ENCODE measurements around the gene NOTUM.
A peak's percentile ranks its signal among the peaks of the same experiment; 100 is the strongest.

Gene NOTUM

GRCh38 chr17:82006468-82007227 lies 45.7 kb upstream of the NOTUM start:
- no peak for TF ChIP-seq CTCF (IDR thresholded peaks at IDR 0.05; ENCODE audit: control insufficient read depth, insufficient read depth, low read depth, low read length, missing control alignments)
- H3K4me3 ChIP-seq (ENCODE audit: control insufficient read depth, low read depth, low read length), result no peak overlapping the region
- DNase-seq (ENCODE audit: low read depth), result no peak

GRCh38 chr17:82005701-82006348 lies 44.8 kb upstream of the NOTUM start:
- H3K4me3 ChIP-seq (ENCODE audit: control insufficient read depth, low read depth, low read length), result no peak overlapping the region
- no peak for DNase-seq (ENCODE audit: low read depth)
- no peak for TF ChIP-seq CTCF (IDR thresholded peaks at IDR 0.05; ENCODE audit: control insufficient read depth, insufficient read depth, low read depth, low read length, missing control alignments)

GRCh38 chr17:82004517-82005455 lies 43.8 kb upstream of the NOTUM start:
- TF ChIP-seq CTCF (IDR thresholded peaks at IDR 0.05; ENCODE audit: control insufficient read depth, insufficient read depth, low read depth, low read length, missing control alignments), result no peak
- DNase-seq (ENCODE audit: low read depth), result no peak
- H3K4me3 ChIP-seq (ENCODE audit: control insufficient read depth, low read depth, low read length), result no peak overlapping the region

GRCh38 chr17:82003411-82004381 lies 42.7 kb upstream of the NOTUM start:
- peak; percentile 76 for DNase-seq (ENCODE audit: low read depth)
- H3K4me3 ChIP-seq (ENCODE audit: control insufficient read depth, low read depth, low read length), result peak overlapping the region; percentile 3; the same call in 1 of the 2 replicates
- peak; percentile 14 for TF ChIP-seq CTCF (IDR thresholded peaks at IDR 0.05; ENCODE audit: control insufficient read depth, insufficient read depth, low read depth, low read length, missing control alignments)

GRCh38 chr17:82001571-82002056 lies 40.6 kb upstream of the NOTUM start:
- no peak for TF ChIP-seq CTCF (IDR thresholded peaks at IDR 0.05; ENCODE audit: control insufficient read depth, insufficient read depth, low read depth, low read length, missing control alignments)
- no peak overlapping the region for H3K4me3 ChIP-seq (ENCODE audit: control insufficient read depth, low read depth, low read length)
- DNase-seq (ENCODE audit: low read depth), result no peak
